Measurements from ENCODE around the gene OSBPL9.

Gene OSBPL9

GRCh38 chr1:51622455-51622913 is 5.6 kb downstream of the OSBPL9 start:
- Mint-ChIP-seq H3K27me3 (no peaks in the 10 kb centered on the region), H3K4me3 (no peak overlapping the region), H3K36me3 (peaks cover 7% of the 10 kb centered on the region), H3K27ac (no peak overlapping the region), H3K9me3 (no peaks in the 10 kb centered on the region), H3K4me1 (peaks cover 61% of the 10 kb centered on the region)

- Mint-ChIP-seq H3K27me3 (no peaks in the 10 kb centered on the region), H3K27ac (no peak overlapping the region)
Measured at GRCh38 chr1:51623025-51623424, 6.1 kb downstream of the OSBPL9 start.

GRCh38 chr1:51623450-51623849 is 6.6 kb downstream of the OSBPL9 start:
- Mint-ChIP-seq H3K36me3 (peaks cover 7% of the 10 kb centered on the region), H3K27me3 (no peaks in the 10 kb centered on the region), H3K27ac (no peak overlapping the region), H3K9me3 (no peaks in the 10 kb centered on the region), H3K4me3 (no peak overlapping the region), H3K4me1 (peaks cover 56% of the 10 kb centered on the region)

More at GRCh38 chr1:51623025-51623424, 6.1 kb downstream of the OSBPL9 start:
- H3K36me3 Mint-ChIP-seq, result peaks cover 7% of the 10 kb centered on the region
- H3K4me3 Mint-ChIP-seq, result no peak overlapping the region
- peaks cover 60% of the 10 kb centered on the region for H3K4me1 Mint-ChIP-seq
- no peaks in the 10 kb centered on the region for H3K9me3 Mint-ChIP-seq

GRCh38 chr1:51624855-51625254 is 8.0 kb downstream of the OSBPL9 start:
- H3K27ac Mint-ChIP-seq, result no peak overlapping the region
- peaks cover 7% of the 10 kb centered on the region for H3K36me3 Mint-ChIP-seq
- H3K4me3 Mint-ChIP-seq, result no peak overlapping the region
- H3K4me1 Mint-ChIP-seq, result peaks cover 56% of the 10 kb centered on the region
- H3K9me3 Mint-ChIP-seq, result no peaks in the 10 kb centered on the region
- no peaks in the 10 kb centered on the region for H3K27me3 Mint-ChIP-seq

GRCh38 chr1:51627672-51628071 is 10.8 kb downstream of the OSBPL9 start:
- H3K36me3 Mint-ChIP-seq, result peaks cover 5% of the 10 kb centered on the region
- H3K9me3 Mint-ChIP-seq, result no peaks in the 10 kb centered on the region
- no peak overlapping the region for H3K27ac Mint-ChIP-seq
- H3K4me3 Mint-ChIP-seq, result no peak overlapping the region
- H3K4me1 Mint-ChIP-seq, result peaks cover 43% of the 10 kb centered on the region
- H3K27me3 Mint-ChIP-seq, result no peaks in the 10 kb centered on the region

GRCh38 chr1:51628715-51629590 is 12.1 kb downstream of the OSBPL9 start:
- no peaks in the 10 kb centered on the region for H3K9me3 Mint-ChIP-seq
- peaks cover 5% of the 10 kb centered on the region for H3K36me3 Mint-ChIP-seq
- no peaks in the 10 kb centered on the region for H3K27me3 Mint-ChIP-seq
- no peak overlapping the region for H3K27ac Mint-ChIP-seq
- peaks cover 38% of the 10 kb centered on the region for H3K4me1 Mint-ChIP-seq
- H3K4me3 Mint-ChIP-seq, result no peak overlapping the region

GRCh38 chr1:51629918-51630317 is 13.0 kb downstream of the OSBPL9 start:
- H3K4me1 Mint-ChIP-seq, result peaks cover 43% of the 10 kb centered on the region
- no peak overlapping the region for H3K4me3 Mint-ChIP-seq
- peaks cover 5% of the 10 kb centered on the region for H3K36me3 Mint-ChIP-seq
- H3K9me3 Mint-ChIP-seq, result no peaks in the 10 kb centered on the region
- no peak overlapping the region for H3K27ac Mint-ChIP-seq
- H3K27me3 Mint-ChIP-seq, result no peaks in the 10 kb centered on the region

GRCh38 chr1:51630393-51630792 is 13.5 kb downstream of the OSBPL9 start:
- H3K4me3 Mint-ChIP-seq, result no peak overlapping the region
- H3K27me3 Mint-ChIP-seq, result no peaks in the 10 kb centered on the region
- peaks cover 43% of the 10 kb centered on the region for H3K4me1 Mint-ChIP-seq
- H3K36me3 Mint-ChIP-seq, result peaks cover 5% of the 10 kb centered on the region
- H3K9me3 Mint-ChIP-seq, result no peaks in the 10 kb centered on the region
- H3K27ac Mint-ChIP-seq, result no peak overlapping the region

GRCh38 chr1:51630922-51631321 is 14.0 kb downstream of the OSBPL9 start:
- Mint-ChIP-seq H3K4me1 (peaks cover 43% of the 10 kb centered on the region), H3K27me3 (no peaks in the 10 kb centered on the region), H3K36me3 (peaks cover 5% of the 10 kb centered on the region), H3K27ac (no peak overlapping the region), H3K9me3 (no peaks in the 10 kb centered on the region), H3K4me3 (no peak overlapping the region)

- no peaks in the 10 kb centered on the region for H3K9me3 Mint-ChIP-seq
- H3K4me1 Mint-ChIP-seq, result peaks cover 36% of the 10 kb centered on the region
- H3K36me3 Mint-ChIP-seq, result peaks cover 4% of the 10 kb centered on the region
- H3K4me3 Mint-ChIP-seq, result no peak overlapping the region
- H3K27ac Mint-ChIP-seq, result no peak overlapping the region
- no peaks in the 10 kb centered on the region for H3K27me3 Mint-ChIP-seq
Measured at GRCh38 chr1:51631747-51632146, 14.9 kb downstream of the OSBPL9 start.

- H3K4me3 Mint-ChIP-seq, result no peak overlapping the region
Measured at GRCh38 chr1:51634618-51635017, 17.7 kb downstream of the OSBPL9 start.

GRCh38 chr1:51635615-51636014 is 18.7 kb downstream of the OSBPL9 start:
- H3K9me3 Mint-ChIP-seq, result no peaks in the 10 kb centered on the region
- peaks cover 5% of the 10 kb centered on the region for H3K36me3 Mint-ChIP-seq
- no peak overlapping the region for H3K4me3 Mint-ChIP-seq
- H3K27ac Mint-ChIP-seq, result no peak overlapping the region
- peaks cover 23% of the 10 kb centered on the region for H3K4me1 Mint-ChIP-seq
- H3K27me3 Mint-ChIP-seq, result no peaks in the 10 kb centered on the region

More at GRCh38 chr1:51634618-51635017, 17.7 kb downstream of the OSBPL9 start:
- Mint-ChIP-seq H3K36me3 (peaks cover 5% of the 10 kb centered on the region), H3K9me3 (no peaks in the 10 kb centered on the region), H3K27me3 (no peaks in the 10 kb centered on the region), H3K27ac (no peak overlapping the region), H3K4me1 (peaks cover 23% of the 10 kb centered on the region)

GRCh38 chr1:51636191-51636590 is 19.3 kb downstream of the OSBPL9 start:
- Mint-ChIP-seq H3K27me3 (no peaks in the 10 kb centered on the region), H3K9me3 (no peaks in the 10 kb centered on the region), H3K36me3 (peaks cover 5% of the 10 kb centered on the region), H3K4me1 (peaks cover 23% of the 10 kb centered on the region), H3K27ac (no peak overlapping the region), H3K4me3 (no peak overlapping the region)

- no peaks in the 10 kb centered on the region for H3K9me3 Mint-ChIP-seq
- no peak overlapping the region for H3K27ac Mint-ChIP-seq
- H3K4me3 Mint-ChIP-seq, result no peak overlapping the region
- peaks cover 5% of the 10 kb centered on the region for H3K36me3 Mint-ChIP-seq
- H3K4me1 Mint-ChIP-seq, result peaks cover 23% of the 10 kb centered on the region
- H3K27me3 Mint-ChIP-seq, result no peaks in the 10 kb centered on the region
Measured at GRCh38 chr1:51636764-51637522, 20.1 kb downstream of the OSBPL9 start.

- no peaks in the 10 kb centered on the region for H3K9me3 Mint-ChIP-seq
- peaks cover 7% of the 10 kb centered on the region for H3K36me3 Mint-ChIP-seq
- H3K27me3 Mint-ChIP-seq, result no peaks in the 10 kb centered on the region
- no peak overlapping the region for H3K27ac Mint-ChIP-seq
- H3K4me3 Mint-ChIP-seq, result no peak overlapping the region
- H3K4me1 Mint-ChIP-seq, result peaks cover 25% of the 10 kb centered on the region
Measured at GRCh38 chr1:51638350-51638749, 21.5 kb downstream of the OSBPL9 start.

GRCh38 chr1:51639694-51640093 is 22.8 kb downstream of the OSBPL9 start:
- Mint-ChIP-seq H3K4me1 (peaks cover 24% of the 10 kb centered on the region), H3K36me3 (peaks cover 12% of the 10 kb centered on the region), H3K4me3 (no peak overlapping the region), H3K9me3 (no peaks in the 10 kb centered on the region), H3K27ac (no peak overlapping the region), H3K27me3 (no peaks in the 10 kb centered on the region)

All from activated naive CD4-positive, alpha-beta T cell treated with anti-CD3 and anti-CD28 coated beads, Interleukin-2, amount 50 U/mL, for 24 hours (primary cell).